GM18507 (cell line): ENCODE measurements around the gene ATXN1.
"Not testable (repeated sequence)": the region's sequence is repeated elsewhere in the genome, so short reads cannot be mapped to it uniquely, and the experiment has no call there.

Experiments
- DNase-seq: peaks from one replicate; pipeline ENCODE4 v3.0.0; 2011; ENCODE audit warnings: low read depth; ENCODE audit not compliant: insufficient read length; ENCODE audit errors: extremely low spot score
- FAIRE-seq: peaks from 2 replicates; lab custom pipeline; 2011; peaks lifted over from hg19 to GRCh38; lab: Jason Lieb, UNC

ATXN1 gene

DNA sequence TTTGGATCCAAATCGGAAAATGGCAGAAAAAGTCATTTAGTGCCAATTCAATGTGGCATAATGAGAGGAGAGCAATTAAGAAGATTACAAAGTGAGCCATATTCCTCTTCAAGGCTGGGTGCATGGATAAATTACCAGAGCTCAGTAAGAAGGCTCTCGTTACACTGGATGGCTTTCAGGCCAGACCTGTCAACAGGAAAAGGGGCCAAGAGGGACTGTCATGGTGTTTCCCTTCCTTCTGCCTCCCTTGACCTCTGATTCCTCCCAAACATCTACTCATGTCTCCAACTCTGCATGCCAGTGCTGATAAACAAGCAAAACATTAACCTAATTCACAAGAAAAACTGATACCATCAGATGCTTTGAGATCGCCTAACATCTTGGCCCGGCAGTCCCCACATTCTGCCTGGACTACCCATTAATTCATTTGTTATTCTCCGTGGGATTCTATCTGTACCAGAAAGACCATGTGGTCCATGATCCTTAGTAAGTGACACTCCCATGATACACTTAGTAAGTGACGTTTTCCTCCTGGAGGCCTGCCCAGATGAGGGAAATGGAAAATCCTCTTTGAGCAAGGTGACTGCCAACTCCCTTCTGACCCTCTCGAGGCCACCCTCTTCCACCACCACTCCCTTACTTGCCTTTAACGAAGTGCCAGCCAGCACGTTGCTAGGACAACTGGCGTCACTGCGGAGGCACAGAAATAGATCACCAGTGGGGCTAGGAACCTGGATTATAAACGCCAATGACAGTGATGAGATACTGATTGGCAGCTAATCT, 283.7 kb downstream of the ATXN1 start:
- DNase-seq (no peak), FAIRE-seq (peak; percentile 26)

DNA sequence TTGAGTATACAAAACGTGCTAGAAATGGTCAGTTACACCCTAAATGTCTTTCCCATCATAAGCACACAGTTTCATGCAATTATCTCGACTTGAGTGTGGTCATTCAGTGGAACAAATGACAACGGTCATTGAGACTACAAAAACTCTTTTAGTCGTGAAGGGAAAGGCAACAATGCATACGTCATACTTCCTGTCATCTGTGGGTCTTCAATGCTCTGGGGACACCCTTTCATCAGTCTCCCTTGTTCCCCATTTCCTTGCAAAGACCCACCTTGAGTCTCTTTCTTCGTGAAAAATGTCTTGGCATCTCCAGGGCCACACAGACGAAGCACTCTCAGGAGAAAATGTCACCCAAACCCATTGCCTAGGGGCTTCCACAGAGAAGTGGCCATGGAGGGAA, 284.4 kb downstream of the ATXN1 start:
- DNase-seq, result no peak
- peak; percentile 94 for FAIRE-seq

GRCh38 chr6:16475494-16475781, 285.8 kb downstream of the ATXN1 start:
- peak; percentile 56 for FAIRE-seq
- no peak for DNase-seq

DNA sequence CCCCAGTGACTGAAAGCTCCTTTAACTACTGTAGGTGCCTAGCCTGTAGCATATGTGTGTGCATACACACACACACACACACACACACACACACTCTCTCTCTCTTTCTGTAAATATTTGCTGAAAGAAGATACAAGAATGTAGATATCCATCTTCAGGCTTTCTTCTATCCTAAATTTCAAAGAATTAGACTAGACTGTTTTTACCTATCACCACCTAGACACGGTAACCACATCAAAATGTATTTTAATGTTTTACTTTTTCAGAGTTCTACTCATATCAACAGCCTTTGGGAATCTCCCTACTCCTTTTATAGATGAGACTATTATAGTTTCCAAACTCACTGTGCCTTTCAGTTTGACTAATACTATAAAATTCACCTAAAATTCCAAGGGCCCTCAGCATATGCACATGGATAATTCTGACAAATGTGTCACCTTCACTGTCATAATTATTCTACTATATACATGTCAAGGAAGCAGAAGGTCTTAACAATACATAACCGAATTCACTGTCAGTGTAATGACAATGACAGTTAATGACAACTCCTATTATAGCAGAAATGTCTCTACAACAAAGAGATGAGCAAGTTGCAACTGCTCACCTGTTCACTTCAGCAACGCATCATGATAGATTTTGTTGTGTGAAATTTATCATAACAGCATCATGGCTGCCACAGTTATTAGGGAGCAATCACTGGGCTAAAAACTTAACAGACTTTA, 286.3 kb downstream of the ATXN1 start:
- DNase-seq (no peak), FAIRE-seq (no peak)

- FAIRE-seq, result no peak
- no peak for DNase-seq
Observed at GRCh38 chr6:16473908-16474771, 287.1 kb downstream of the ATXN1 start.

GRCh38 chr6:16473184-16473907, 287.9 kb downstream of the ATXN1 start:
- FAIRE-seq, result peak; percentile 99
- no peak for DNase-seq

- no peak for DNase-seq
- FAIRE-seq, result no peak
Observed at GRCh38 chr6:16472349-16473069, 288.8 kb downstream of the ATXN1 start.

- no peak for DNase-seq
- FAIRE-seq, result no peak
Observed at GRCh38 chr6:16471910-16472297, 289.4 kb downstream of the ATXN1 start.

DNA sequence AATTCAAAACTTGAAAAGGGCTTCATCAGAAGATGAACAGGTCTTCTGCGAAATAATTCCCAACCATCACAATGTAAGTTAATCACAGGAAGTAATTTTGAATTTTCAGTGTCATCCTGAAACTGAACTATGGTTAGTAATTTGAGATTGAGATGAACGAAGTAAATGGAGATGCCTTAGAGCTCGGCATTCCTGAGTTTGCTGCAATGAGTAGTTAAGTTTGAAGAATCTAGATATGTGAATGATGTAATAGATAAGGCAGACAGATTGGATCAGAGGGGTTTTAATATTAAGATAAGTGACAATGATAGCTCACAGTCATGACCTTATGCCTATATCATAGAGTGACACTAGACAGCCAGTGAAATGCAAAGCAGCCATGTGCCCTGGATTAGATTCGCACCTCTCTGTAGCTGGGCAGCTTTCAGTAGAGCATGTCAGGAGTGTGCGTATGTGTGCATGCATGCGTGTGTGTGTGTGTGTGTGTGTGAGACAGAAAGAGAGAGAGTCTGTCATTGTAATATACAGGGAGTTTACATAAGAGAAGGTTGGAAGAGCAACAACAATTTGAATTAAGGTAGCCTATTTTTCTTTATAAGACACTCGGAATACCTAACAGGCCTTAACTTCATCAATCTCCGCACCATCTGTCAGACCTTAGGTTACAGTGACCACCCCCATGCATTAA, 289.9 kb downstream of the ATXN1 start:
- FAIRE-seq (peak; percentile 97), DNase-seq (no peak)

DNA sequence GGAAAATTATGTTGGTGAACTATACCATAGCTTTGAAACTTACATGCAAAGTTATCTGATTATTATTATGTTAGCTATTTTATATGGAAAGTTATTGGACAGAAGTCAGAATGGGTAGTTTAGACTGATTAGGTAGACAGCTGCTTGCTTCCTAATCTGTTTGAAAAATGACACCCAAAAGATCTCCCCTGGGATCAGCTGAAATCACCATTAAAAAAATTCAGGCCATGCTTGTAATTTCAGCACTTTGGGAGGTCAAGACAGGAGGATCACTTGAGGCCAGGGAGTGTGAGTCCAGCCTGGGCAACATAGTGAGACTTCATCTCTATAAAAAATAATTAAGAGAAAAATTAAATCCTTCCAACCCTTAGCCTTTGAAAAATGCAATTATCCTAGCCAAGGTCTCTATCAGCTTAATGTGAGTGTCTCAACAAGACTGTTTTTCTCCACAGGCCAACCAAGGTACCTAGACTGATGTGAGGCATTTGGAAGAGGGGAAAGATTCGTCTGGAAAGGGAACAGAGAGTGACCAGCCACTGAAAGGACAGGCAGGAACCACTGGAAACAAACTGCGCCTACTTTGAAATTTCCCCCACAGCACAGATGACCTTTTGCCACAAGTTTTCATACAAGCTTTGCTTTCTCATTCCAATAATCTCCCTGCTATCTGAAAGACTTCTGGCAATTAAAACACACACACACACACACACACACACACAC, 290.6 kb downstream of the ATXN1 start:
- DNase-seq, result no peak
- FAIRE-seq, result no peak

DNA sequence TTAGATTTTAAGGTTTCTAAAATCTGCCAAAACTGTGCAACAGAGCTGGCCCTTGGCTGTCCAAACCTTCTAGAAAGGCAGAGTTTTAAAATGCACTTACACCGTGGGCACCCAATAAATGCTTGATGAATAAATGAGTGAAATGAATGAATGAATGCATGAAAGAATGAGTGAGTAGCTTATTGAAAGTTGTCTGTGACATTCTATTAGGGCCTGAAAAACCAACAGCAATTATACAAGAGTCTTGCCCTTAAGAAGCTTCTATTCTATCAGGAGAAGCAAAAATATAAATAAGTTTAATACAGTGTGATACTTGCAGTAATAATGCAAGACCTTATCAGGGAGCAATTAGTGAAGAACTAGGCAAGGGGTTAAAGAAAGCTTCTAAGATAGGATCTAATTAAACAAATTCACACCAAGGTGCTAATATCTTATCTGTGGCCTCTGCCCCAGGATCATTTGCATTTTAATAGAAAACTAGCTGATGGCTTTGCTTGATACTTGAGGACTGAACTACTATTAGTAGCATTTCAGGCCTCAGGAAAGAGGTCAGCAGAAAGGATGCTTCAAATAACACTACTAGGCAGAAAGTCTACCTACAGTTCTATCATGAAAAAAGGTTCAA, 292.2 kb downstream of the ATXN1 start:
- FAIRE-seq (no peak), DNase-seq (no peak)

DNA sequence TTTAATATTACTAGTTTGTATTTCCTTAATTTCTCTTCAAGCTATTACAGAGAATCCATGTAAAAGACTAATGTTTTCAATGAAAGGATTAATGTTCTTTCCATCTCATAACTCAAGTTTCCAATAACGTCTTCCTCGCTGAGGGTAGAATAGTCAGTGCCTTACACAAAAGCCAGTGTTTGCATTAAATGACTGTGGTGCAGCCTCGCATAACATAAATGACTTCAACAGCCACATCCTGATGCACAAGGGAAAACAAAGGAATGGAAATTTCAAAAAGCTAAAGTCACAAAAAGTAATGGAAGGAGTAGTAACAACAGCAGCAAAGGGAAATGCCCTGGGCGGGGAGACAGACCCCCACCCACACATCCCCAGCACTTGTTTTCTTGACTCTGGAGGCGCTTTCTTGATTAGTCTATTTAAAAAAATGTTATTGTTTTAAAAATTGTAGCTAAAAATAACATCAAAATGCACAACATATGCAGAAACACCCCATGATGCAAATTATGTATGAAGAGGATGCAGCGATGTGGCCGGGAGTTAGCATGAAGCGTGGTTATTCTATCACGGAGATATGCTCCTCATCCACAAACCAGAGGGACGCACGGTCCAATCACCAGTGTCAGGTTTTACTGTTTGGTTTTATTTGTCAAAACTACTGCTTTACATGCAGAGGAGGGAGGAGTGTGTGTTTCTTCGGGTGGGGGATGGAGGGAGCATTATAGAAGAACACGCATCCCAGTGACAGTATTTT, 294.3 kb downstream of the ATXN1 start:
- DNase-seq (no peak), FAIRE-seq (no peak)

GRCh38 chr6:16464045-16464444, 297.2 kb downstream of the ATXN1 start:
- FAIRE-seq (no peak), DNase-seq (no peak)

DNA sequence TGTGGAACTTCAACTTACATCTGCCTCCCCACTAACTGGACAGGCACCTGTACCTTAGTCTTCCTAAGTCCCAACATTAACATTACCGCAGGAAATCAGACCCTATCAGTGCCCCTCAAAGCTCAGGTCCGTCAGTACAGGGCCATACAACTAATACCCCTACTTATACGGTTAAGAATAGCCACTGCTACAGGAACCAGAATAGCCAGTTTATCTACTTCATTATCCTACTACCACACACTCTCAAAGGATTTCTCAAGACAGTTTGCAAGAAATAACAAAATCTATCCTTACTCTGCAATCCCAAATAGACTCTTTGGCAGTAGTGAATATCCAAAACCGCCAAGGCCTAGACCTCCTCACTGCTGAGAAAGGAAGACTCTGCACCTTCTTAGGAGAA, 298.0 kb downstream of the ATXN1 start:
- not testable (repeated sequence) for FAIRE-seq, DNase-seq

GRCh38 chr6:16461491-16461890, 299.8 kb downstream of the ATXN1 start:
- no peak for FAIRE-seq
- DNase-seq, result no peak

GRCh38 chr6:16459472-16459871, 301.8 kb downstream of the ATXN1 start:
- DNase-seq, FAIRE-seq: not testable (repeated sequence)

DNA sequence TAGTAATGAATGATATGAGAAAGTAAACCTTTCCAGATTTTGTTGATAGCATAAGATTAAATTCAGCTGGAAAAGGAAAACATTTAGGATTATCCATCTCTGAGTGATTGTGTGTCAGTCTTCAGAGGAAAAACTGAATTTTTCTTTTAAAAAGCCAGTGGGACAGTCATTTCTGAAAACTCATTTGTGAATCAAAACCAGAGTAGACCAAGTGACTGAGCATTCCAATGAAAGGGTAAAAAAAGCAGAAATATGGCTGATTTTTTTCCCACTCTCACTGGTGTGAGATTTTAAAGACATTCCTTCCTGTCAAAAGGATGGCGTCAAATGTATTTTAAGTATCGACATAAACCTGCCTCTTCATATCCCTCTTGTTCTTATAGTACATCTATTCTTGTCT, 308.9 kb downstream of the ATXN1 start:
- no peak for FAIRE-seq
- DNase-seq, result no peak
